ENCODE data around the gene EHHADH.

EHHADH gene

GRCh38 chr3:185150561-185150960 is 103.3 kb downstream of the EHHADH start:
- no peaks in the 10 kb centered on the region for H3K4me1 Mint-ChIP-seq
- DNase-seq: no peak
- ATAC-seq: no peak
- H3K9me3 Mint-ChIP-seq: no peaks in the 10 kb centered on the region
- H3K27me3 Mint-ChIP-seq: peaks cover 23% of the 10 kb centered on the region
- H3K27ac Mint-ChIP-seq: no peak overlapping the region
- H3K4me3 Mint-ChIP-seq: no peak overlapping the region

GRCh38 chr3:185149591-185149990 is 104.3 kb downstream of the EHHADH start:
- H3K4me1 Mint-ChIP-seq: no peaks in the 10 kb centered on the region
- no peak overlapping the region for H3K4me3 Mint-ChIP-seq
- H3K27me3 Mint-ChIP-seq: peaks cover 23% of the 10 kb centered on the region
- H3K27ac Mint-ChIP-seq: no peak overlapping the region
- ATAC-seq (no peak), DNase-seq (no peak)
- H3K9me3 Mint-ChIP-seq: no peaks in the 10 kb centered on the region

- no peak overlapping the region for H3K4me3 Mint-ChIP-seq
- H3K27ac Mint-ChIP-seq: no peak overlapping the region
- H3K9me3 Mint-ChIP-seq: no peaks in the 10 kb centered on the region
- no peak for ATAC-seq
- no peaks in the 10 kb centered on the region for H3K4me1 Mint-ChIP-seq
- peaks cover 12% of the 10 kb centered on the region for H3K27me3 Mint-ChIP-seq
- no peak for DNase-seq
Measured at GRCh38 chr3:185145511-185145910, 108.3 kb downstream of the EHHADH start.

- ATAC-seq (no peak), DNase-seq (no peak)
- Mint-ChIP-seq H3K27me3 (peaks cover 8% of the 10 kb centered on the region), H3K27ac (no peak overlapping the region), H3K4me1 (no peaks in the 10 kb centered on the region), H3K4me3 (no peak overlapping the region), H3K9me3 (no peaks in the 10 kb centered on the region)
Measured at GRCh38 chr3:185144784-185145183, 109.1 kb downstream of the EHHADH start.

Data from stimulated activated naive CD8-positive, alpha-beta T cell treated with anti-CD3 and anti-CD28 coated beads, Interleukin-15, amount 100 ng/mL, for 72 hours (primary cell).